GM21576 (cell line): Measurements from ENCODE around the gene PHLDB2.

Experiments
- ATAC-seq: cut with Tn5 transposase; IDR thresholded peaks from one replicate; pipeline ENCODE4 v1.9.1; 2021; ENCODE audit warnings: mild to moderate bottlenecking, moderate library complexity; ENCODE audit not compliant: unreplicated experiment

The PHLDB2 gene

GRCh38 chr3:111989061-111989678, 130.1 kb downstream of the PHLDB2 start:
- ATAC-seq: peak; percentile 95

DNA sequence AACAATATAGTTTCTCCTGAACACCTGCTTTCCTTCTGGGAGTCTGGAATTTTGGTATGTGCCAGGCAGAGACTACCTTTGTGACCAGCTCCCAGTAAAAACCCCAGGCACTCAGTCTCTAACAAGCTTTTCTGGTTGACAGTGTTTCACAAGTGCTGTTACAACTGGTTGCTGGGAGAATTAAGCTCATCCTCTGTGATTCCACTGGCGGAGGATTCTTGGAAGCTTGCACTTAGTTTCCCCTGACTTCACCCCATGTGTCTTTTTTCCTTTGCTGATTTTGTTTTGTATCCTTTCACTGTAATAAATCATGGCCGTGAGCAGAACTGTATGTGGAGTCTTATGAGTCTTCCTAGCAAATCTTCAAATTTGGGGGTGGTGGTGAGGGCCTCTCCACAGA, 134.0 kb downstream of the PHLDB2 start:
- no peak for ATAC-seq

DNA sequence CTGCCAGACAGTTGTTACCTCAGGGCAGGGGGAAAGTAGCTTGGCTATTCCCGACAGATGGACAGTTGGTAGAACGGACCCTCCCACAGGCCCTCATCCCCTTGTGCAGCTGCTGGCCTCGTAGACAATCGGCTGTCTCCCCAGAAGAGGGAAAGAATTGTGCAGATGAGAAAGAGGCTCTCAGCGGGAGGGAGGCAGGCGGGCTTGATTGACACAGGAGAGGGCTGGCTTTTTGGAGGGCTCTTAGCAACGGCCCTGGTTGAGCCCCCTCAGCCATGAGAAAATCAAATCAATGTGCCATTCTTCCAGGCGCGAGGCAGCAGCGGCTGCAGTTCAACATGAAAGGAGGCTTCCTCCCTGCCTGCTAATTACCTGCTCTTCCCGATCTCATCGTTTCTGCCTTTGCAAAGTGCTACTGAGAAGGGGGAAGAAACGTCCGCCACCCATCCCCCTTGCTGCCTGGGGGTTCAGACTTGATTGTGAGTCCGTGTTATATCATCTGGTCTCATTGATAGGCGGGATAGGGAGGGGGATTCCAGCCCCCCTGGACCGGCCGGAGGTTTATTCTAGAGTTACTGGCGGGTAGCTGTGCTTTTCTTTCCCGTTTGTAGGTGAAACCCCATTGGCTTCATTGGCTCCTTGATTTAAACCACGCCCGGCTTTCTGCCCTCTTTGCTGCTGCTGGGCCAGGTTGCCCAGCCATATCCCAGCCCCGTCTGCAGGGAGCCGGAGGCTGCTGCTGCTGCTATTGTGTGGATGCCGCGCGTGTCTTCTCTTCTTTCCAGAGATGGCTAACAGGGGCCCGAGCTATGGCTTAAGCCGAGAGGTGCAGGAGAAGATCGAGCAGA, 139.8 kb downstream of the PHLDB2 start, which contains the start of gene TAGLN3:
Gene TAGLN3 (plus strand): TSS at position 287 of the 848 bp plus-strand sequence. CDS start 501 bp downstream, at position 788.
- ATAC-seq: no peak

- no peak for ATAC-seq
Observed at GRCh38 chr3:111999484-112000324, 140.6 kb downstream of the PHLDB2 start.

DNA sequence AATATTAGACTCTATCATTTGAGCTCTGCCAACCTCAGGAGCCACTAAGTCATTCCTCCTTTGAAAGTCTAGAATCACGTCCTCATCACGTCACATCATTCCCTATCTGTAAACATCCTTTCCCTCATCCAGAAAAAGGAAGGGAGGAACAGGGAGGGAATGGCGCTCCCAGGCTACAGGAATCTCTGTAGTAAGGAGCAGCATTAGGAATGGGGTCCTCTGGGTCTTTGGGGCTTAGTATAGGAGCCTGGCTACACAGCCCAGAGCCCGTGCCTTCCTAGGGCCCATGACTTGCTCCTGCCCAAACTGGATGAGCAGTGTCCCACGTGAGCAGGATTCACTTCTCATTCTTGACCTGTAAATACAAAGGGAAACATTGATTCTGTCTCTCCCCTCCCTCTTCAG, 141.3 kb downstream of the PHLDB2 start:
- no peak for ATAC-seq

GRCh38 chr3:112000966-112001365, 141.9 kb downstream of the PHLDB2 start:
- no peak for ATAC-seq

GRCh38 chr3:112001526-112001925, 142.5 kb downstream of the PHLDB2 start:
- no peak for ATAC-seq

GRCh38 chr3:112002096-112002971, 143.3 kb downstream of the PHLDB2 start:
- no peak for ATAC-seq

DNA sequence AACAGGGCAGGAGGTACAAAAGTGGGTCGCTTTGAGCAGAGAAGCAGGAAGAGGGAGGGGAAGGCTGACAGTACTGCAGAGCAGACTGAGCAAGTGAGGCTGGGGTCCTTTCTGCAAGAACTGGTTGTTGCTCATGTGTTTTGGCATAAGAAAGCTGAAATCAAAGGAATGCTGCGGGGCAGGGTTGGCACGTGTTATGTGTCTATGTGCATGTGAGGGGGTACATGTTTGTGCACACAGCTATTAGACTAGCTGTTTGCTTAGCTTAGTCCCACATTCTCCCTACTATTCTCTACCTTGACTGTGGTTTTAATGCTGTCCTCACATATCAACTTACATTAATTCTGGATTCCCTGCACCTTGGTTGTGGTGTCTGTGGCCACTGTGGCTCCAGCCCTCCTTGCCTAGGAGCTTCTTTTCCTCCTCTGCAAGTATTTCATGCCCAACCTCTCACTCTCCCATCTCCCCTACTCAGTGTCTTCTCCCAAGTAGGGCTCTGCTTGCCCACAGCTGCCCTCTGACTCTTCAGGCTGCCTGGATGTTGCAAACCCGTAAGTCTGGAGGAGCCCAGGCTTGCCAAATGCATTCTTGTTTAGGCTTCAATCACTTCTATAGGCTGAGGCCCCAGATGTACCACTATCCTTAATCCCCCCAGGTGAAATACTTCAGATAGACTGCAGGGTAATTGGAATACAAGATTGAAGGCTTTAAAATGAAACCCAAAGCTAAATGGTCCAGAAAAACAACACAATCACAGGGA, 144.4 kb downstream of the PHLDB2 start:
- ATAC-seq: no peak

GRCh38 chr3:112004187-112004586, 145.1 kb downstream of the PHLDB2 start:
- ATAC-seq: no peak

- ATAC-seq: no peak
Observed at GRCh38 chr3:112004669-112005068, 145.6 kb downstream of the PHLDB2 start.

DNA sequence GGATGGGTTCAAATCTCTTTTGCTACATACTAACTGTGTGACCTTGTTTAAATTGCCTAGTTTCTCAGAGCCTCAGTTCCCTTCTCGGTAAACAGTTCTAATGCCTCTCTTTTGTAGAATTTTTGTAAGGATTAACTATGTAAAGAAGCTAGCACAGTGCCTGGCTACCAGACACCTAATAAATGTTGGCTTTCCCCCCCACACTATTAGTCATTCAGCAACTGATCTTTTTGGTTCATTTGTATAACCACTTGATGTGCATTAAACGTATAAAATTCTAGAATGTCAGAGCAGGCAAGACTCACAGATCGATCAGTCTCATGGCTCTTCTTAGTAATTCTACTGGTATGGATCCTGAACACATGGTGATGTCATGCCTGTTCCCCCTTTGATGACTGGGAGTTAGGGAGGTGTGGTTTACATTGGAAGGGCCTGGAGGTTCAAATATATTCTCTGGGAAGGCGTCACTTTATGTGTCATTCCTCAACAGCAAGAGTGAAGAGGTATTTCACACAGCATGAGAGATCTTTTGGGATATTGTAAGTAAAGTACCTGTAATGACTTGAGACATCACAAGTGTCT, 146.1 kb downstream of the PHLDB2 start:
- no peak for ATAC-seq

DNA sequence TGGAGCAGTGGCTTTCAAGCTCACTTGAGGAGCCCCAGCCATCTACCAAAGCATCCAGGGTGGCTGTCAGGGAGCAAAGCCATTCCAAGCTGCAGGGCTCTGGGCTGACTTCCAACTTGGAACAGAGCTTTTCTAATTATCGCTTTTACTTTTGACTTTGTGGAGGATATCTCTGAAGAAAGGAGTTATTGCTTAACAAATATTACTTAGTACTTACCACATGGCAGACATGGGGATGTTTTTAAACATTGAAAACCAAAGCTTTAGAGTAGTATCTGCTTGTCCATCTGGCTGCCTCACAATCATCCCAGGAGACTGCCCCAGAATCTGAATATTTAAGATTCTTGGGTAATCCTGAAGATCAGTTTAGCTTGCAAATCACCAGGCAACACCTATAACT, 148.6 kb downstream of the PHLDB2 start:
- ATAC-seq: no peak

DNA sequence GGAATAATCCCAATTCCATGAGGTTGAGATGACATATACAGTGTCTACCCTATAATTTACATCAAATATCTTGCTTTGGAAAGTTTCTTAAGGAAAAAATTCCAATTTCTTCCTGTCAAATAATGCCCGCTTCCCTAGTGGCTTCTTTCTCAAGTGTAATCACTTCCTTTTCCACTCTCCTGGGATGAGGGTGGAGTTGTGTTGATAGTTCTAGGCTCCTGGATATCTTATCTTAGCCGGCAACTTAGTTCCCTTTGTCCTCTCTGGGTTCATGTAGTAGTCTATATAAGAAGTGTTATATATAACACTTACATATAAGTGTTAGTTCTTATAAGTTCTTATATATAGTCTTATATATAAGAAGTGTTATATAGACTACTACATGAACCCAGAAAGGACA, 150.6 kb downstream of the PHLDB2 start:
- no peak for ATAC-seq

- ATAC-seq: no peak
Observed at GRCh38 chr3:112010636-112011035, 151.6 kb downstream of the PHLDB2 start.

DNA sequence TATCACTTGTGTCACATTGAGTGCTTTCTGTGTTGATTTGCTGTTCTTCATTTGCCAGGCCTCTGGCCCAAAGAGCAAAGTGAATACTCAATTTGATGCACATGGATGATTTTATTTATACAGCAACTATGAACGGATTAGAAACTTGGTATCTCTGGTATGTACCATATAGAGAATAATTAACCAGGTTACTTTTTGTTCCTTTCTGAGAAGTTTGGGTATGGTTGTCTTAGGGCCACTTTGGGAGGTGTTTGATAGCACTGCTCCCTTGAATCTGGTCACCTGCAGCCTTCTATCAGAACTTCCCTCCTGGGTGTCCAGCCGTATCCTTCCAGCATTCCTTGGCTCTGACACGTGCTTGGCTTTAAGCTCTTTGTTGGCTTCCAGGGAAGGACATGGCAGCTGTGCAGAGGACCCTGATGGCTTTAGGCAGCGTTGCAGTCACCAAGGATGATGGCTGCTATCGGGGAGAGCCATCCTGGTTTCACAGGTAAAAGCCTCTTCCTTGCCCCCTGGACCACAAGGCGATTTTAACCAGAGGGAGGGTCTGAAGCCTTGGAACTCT, 152.4 kb downstream of the PHLDB2 start:
- ATAC-seq: no peak

DNA sequence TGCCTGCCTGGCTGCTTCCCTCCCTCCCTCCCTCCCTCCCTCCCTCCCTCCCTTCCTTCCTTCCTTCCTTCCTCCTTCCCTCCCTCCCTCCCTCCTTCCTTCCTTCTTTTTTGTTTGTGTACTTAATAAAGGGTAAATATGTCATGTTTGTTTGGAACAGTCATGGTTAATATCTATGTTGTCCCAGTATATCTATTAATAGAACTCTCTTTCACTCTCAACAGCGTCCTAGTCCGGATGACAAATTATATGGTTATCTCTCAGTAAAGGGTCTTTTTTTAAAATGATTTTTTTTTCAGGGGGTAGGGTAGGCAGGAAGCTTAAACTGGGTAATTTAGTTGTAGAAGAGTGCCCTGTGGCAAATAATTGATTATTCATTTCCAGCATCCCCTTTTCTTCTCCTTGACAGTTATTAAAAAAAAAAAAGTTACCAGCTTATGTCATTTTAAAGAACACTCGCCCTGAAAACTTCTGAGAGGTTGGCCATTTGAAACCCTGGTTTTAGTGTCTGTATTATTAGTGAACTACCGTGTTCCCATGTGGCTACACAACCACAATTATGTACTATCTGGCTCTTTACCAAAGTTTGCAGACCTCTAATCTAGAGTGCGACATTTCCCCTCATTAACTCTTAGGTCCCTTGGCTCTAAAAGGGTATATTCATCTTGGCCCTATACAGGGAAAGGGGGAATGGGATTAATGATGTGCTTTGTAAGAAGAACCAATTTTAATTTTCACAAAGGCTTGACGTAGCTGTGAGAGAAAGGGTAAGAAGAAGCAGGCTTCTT, 153.3 kb downstream of the PHLDB2 start:
- no peak for ATAC-seq

DNA sequence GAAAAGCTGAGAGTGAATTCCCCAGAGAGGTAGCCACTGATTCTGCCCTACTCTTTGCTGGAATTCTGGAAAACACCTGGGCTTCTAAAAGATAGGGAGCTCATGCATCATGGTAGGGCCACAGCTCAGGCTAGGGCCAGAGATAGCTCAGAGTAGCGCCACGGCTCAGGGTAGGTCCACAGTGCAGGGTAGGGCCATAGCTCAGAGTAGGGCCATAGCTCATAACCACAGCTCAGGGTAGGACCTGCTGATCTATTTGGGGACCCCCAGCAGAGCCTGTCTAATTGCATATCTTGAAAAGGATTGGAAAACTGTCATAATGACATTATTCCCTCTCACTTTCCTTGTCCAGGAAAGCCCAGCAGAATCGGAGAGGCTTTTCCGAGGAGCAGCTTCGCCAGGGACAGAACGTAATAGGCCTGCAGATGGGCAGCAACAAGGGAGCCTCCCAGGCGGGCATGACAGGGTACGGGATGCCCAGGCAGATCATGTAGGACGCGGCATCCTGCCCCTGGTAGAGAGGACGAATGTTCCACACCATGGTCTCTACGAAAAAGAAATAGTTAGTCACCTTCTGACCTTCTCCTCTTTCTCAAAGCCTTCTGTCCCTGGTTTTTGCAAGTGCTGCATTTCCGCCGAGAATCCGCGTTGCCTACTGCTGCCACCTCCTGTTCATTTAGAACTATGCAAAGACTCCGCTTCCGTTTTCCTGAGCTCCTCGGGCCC, 154.2 kb downstream of the PHLDB2 start:
- no peak for ATAC-seq
